B cell (primary cell): ENCODE measurements around the gene TMEM86A.

Source experiments
- EZH2 ChIP-seq: IDR thresholded peaks from 2 replicates; pipeline ENCODE4 v1.6.1; 2012; ENCODE audit warnings: borderline replicate concordance, low read depth, mild to moderate bottlenecking, moderate library complexity, low read length; ENCODE audit not compliant: insufficient read depth, poor library complexity, severe bottlenecking
- TF ChIP-seq, protein P1 (sequence below): fragments of 200-600 bp; IDR thresholded peaks from one replicate; pipeline ENCODE4 v1.8.0; 2022; ENCODE audit warnings: antibody characterized with exemption, mild to moderate bottlenecking

GRCh38 chr11:18743900-18744514, 45.4 kb downstream of the TMEM86A start:
- TF ChIP-seq, protein P1, sequence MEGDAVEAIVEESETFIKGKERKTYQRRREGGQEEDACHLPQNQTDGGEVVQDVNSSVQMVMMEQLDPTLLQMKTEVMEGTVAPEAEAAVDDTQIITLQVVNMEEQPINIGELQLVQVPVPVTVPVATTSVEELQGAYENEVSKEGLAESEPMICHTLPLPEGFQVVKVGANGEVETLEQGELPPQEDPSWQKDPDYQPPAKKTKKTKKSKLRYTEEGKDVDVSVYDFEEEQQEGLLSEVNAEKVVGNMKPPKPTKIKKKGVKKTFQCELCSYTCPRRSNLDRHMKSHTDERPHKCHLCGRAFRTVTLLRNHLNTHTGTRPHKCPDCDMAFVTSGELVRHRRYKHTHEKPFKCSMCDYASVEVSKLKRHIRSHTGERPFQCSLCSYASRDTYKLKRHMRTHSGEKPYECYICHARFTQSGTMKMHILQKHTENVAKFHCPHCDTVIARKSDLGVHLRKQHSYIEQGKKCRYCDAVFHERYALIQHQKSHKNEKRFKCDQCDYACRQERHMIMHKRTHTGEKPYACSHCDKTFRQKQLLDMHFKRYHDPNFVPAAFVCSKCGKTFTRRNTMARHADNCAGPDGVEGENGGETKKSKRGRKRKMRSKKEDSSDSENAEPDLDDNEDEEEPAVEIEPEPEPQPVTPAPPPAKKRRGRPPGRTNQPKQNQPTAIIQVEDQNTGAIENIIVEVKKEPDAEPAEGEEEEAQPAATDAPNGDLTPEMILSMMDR: no peak
- no peak for TF ChIP-seq EZH2
